Fibroblast of lung (primary cell): ENCODE measurements around the gene SRL. TPM values are rescaled to one million over a fixed set of nuclear protein-coding genes. Genes with fewer than 3 reads are reported as not detected.
"Not testable (repeated sequence)": the region's sequence is repeated elsewhere in the genome, so short reads cannot be mapped to it uniquely, and the experiment has no call there.

Experiments used
- DNase-seq, 2 donors: peaks; one replicate each; pipeline versions ENCODE4 v3.0.0 to v3.0.0-alpha.2; 2010; ENCODE audit warnings: low read depth in 2 of 2
- H2AFZ ChIP-seq: 2 replicates; pipeline ENCODE4 v1.5.1; 2012; ENCODE audit warnings: low read length, control low read depth, inconsistent platforms
- H3K27ac ChIP-seq: 2 replicates; pipeline ENCODE4 v1.5.1; 2011; ENCODE audit warnings: low read length, control low read depth; ENCODE audit not compliant: insufficient read depth
- H3K27me3 ChIP-seq: 2 replicates; pipeline ENCODE4 v1.5.1; 2011; ENCODE audit warnings: mild to moderate bottlenecking, low read length; ENCODE audit not compliant: control insufficient read depth, insufficient read depth
- H3K36me3 ChIP-seq: 2 replicates; pipeline ENCODE4 v1.5.1; 2011; ENCODE audit warnings: low read length; ENCODE audit not compliant: control insufficient read depth, insufficient read depth
- H3K4me1 ChIP-seq: 2 replicates; pipeline ENCODE4 v1.5.1; 2011; ENCODE audit warnings: low read length; ENCODE audit not compliant: control insufficient read depth, insufficient read depth; ENCODE audit errors: extremely low read depth
- H3K4me2 ChIP-seq: 2 replicates; pipeline ENCODE4 v1.5.1; 2011; ENCODE audit warnings: low read length, control low read depth; ENCODE audit not compliant: insufficient read depth; ENCODE audit errors: extremely low read depth
- H3K4me3 ChIP-seq, 4 experiments: fragments of 200-600 bp in 1 of 4; sonication (generic) in 1 of 4; replicated peaks in 1 of 4; 2 replicates each; pipeline ENCODE4 v1.5.1; 2011 to 2016; ENCODE audit warnings: low read length in 4 of 4, low read depth in 3 of 4, mild to moderate bottlenecking in 3 of 4, control low read depth in 2 of 4, inconsistent platforms in 1 of 4, mixed read lengths in 1 of 4; ENCODE audit not compliant: insufficient read depth in 1 of 4; ENCODE audit errors: control extremely low read depth in 1 of 4
- H3K79me2 ChIP-seq: 2 replicates; pipeline ENCODE4 v1.5.1; 2012; ENCODE audit warnings: mild to moderate bottlenecking, low read length, inconsistent platforms; ENCODE audit not compliant: control insufficient read depth, insufficient read depth
- H3K9ac ChIP-seq: 2 replicates; pipeline ENCODE4 v1.5.1; 2011; ENCODE audit warnings: mild to moderate bottlenecking, low read length, control low read depth; ENCODE audit not compliant: insufficient read depth
- H3K9me3 ChIP-seq: 2 replicates; pipeline ENCODE4 v1.5.1; 2012; ENCODE audit warnings: low read depth, low read length; ENCODE audit not compliant: control insufficient read depth, insufficient read depth
- H4K20me1 ChIP-seq: 2 replicates; pipeline ENCODE4 v1.5.1; 2011; ENCODE audit warnings: low read length; ENCODE audit not compliant: control insufficient read depth, insufficient read depth; ENCODE audit errors: extremely low read depth
- CTCF ChIP-seq, 2 donors: IDR thresholded peaks in 1 of 2; conservative IDR thresholded peaks in 1 of 2; 1 replicate in 1 of 2; 2 replicates in 1 of 2; pipeline ENCODE4 v1.5.1; 2011 to 2012; ENCODE audit warnings: low read length in 2 of 2, control low read depth in 1 of 2, inconsistent platforms in 1 of 2, low read depth in 1 of 2, mild to moderate bottlenecking in 1 of 2
- EZH2 ChIP-seq: IDR thresholded peaks from 2 replicates; pipeline ENCODE4 v1.5.1; 2012; ENCODE audit warnings: low read length, control low read depth, mild to moderate bottlenecking; ENCODE audit errors: missing control alignments
- polyA plus RNA-seq, 2 donors: library from polyadenylated mRNA; depleted of rRNA in 1 of 2; stranded (reverse) in 1 of 2; unstranded in 1 of 2; fragments of >200 nt; gene quantifications; 2 replicates each; pipeline ENCODE4 v1.2.1, GENCODE V29; 2011 to 2012; ENCODE audit warnings: missing spikeins in 1 of 2
- total RNA-seq: library from RNA; depleted of rRNA; stranded (reverse); fragments of >200 nt; gene quantifications from 2 replicates; pipeline ENCODE4 v1.2.1, GENCODE V29; 2014

SRL gene
- total and polyA plus RNA-seq, 2 donors (not counting 1 experiment from before 2014, with no cell fraction given), result 0.07 to 0.17 TPM

- H3K27me3 ChIP-seq, result no peaks in the 10 kb centered on the region
- no peak overlapping the region for H3K4me3 ChIP-seq
- H2AFZ ChIP-seq, result no peak overlapping the region
- no peaks in the 10 kb centered on the region for H3K79me2 ChIP-seq
- H4K20me1 ChIP-seq, result no peaks in the 10 kb centered on the region
- DNase-seq, result no peak
- TF ChIP-seq CTCF (conservative IDR thresholded peaks at IDR 0.05 in 1 of 2, IDR thresholded peaks at IDR 0.05 in 1 of 2; ENCODE audit: low read depth in 1 of 2, low read length in 2 of 2), result no peak
- no peak for TF ChIP-seq EZH2
- no peak overlapping the region for H3K4me2 ChIP-seq
- H3K4me1 ChIP-seq, result no peaks in the 10 kb centered on the region
- peak overlapping the region; percentile 40 for H3K9ac ChIP-seq
- H3K9me3 ChIP-seq, result no peaks in the 10 kb centered on the region
- peak overlapping the region; percentile 60 for H3K27ac ChIP-seq
- peaks cover 7% of the 10 kb centered on the region for H3K36me3 ChIP-seq
Observed at GRCh38 chr16:4257646-4258556, 16.0 kb upstream of the SRL start.

GRCh38 chr16:4253394-4254150, 11.7 kb upstream of the SRL start:
- H3K4me1 ChIP-seq, result no peaks in the 10 kb centered on the region
- H4K20me1 ChIP-seq, result no peaks in the 10 kb centered on the region
- TF ChIP-seq EZH2, result no peak
- no peak for TF ChIP-seq CTCF (conservative IDR thresholded peaks at IDR 0.05 in 1 of 2, IDR thresholded peaks at IDR 0.05 in 1 of 2; ENCODE audit: low read depth in 1 of 2, low read length in 2 of 2)
- peak overlapping the region; percentile 52 for H2AFZ ChIP-seq
- peak overlapping the region; percentile 69 for H3K9ac ChIP-seq
- peak overlapping the region; percentile 59 to 74 (median 67) for H3K4me3 ChIP-seq
- no peaks in the 10 kb centered on the region for H3K27me3 ChIP-seq
- no peaks in the 10 kb centered on the region for H3K79me2 ChIP-seq
- peak; percentile 99 for DNase-seq
- H3K9me3 ChIP-seq, result no peaks in the 10 kb centered on the region
- H3K27ac ChIP-seq, result peak overlapping the region; percentile 83
- H3K4me2 ChIP-seq, result peak overlapping the region; percentile 56
- H3K36me3 ChIP-seq, result no peaks in the 10 kb centered on the region

- H3K9me3 ChIP-seq, H3K27me3 ChIP-seq, H4K20me1 ChIP-seq, H3K4me1 ChIP-seq, H3K36me3 ChIP-seq, DNase-seq, H3K79me2 ChIP-seq: not testable (repeated sequence)
- peak overlapping the region; percentile 83 for H3K27ac ChIP-seq
- H3K4me2 ChIP-seq, result peak overlapping the region; percentile 56
- peak overlapping the region; percentile 69 for H3K9ac ChIP-seq
- H2AFZ ChIP-seq, result peak overlapping the region; percentile 52
- peak overlapping the region; percentile 59 to 74 (median 67) for H3K4me3 ChIP-seq
Observed at GRCh38 chr16:4253012-4253393, 11.1 kb upstream of the SRL start.
